C4-2B (cell line): Measurements from ENCODE around the gene MYO1H.
A peak's percentile ranks its signal among the peaks of the same experiment; 100 is the strongest.

ENCODE experiments used
- ZFX ChIP-seq: fragments of 450-650 bp; IDR thresholded peaks from 2 replicates; pipeline ENCODE4 v1.6.1; 2017
- TF ChIP-seq, protein P1 (sequence below): fragments of 450-650 bp; conservative IDR thresholded peaks from 2 replicates; pipeline ENCODE4 v1.5.1; 2017; ENCODE audit warnings: mild to moderate bottlenecking

DNA sequence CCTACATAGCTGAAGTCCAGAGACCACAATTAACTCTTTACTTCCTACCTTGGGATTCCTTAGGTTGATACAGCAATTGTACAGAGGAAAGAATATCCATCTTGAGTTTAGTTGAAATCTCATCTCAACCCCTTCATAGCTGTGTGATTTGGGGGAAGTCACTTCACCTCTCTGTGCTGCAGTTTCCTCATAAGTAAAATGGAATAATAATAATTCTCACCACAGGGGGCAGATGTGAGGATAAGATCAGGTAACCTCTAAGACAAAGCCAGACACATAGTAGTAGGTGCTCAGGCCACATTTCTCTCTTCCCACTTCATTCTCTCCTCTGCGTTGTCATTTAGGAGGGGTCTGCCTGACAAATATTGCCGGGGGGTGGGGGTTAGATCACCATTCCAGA, 45.3 kb upstream of the MYO1H start:
- TF ChIP-seq, protein P1, sequence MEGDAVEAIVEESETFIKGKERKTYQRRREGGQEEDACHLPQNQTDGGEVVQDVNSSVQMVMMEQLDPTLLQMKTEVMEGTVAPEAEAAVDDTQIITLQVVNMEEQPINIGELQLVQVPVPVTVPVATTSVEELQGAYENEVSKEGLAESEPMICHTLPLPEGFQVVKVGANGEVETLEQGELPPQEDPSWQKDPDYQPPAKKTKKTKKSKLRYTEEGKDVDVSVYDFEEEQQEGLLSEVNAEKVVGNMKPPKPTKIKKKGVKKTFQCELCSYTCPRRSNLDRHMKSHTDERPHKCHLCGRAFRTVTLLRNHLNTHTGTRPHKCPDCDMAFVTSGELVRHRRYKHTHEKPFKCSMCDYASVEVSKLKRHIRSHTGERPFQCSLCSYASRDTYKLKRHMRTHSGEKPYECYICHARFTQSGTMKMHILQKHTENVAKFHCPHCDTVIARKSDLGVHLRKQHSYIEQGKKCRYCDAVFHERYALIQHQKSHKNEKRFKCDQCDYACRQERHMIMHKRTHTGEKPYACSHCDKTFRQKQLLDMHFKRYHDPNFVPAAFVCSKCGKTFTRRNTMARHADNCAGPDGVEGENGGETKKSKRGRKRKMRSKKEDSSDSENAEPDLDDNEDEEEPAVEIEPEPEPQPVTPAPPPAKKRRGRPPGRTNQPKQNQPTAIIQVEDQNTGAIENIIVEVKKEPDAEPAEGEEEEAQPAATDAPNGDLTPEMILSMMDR: peak; percentile 51
- TF ChIP-seq ZFX: no peak
